Hypothalamus (tissue), 51 donors: ENCODE results near the gene SHISA9.

Experiments used
- DNase-seq, 51 donors: peaks; one replicate each; lab custom pipeline; 2025; lab: John Stamatoyannopoulos, UW

The SHISA9 gene

DNA sequence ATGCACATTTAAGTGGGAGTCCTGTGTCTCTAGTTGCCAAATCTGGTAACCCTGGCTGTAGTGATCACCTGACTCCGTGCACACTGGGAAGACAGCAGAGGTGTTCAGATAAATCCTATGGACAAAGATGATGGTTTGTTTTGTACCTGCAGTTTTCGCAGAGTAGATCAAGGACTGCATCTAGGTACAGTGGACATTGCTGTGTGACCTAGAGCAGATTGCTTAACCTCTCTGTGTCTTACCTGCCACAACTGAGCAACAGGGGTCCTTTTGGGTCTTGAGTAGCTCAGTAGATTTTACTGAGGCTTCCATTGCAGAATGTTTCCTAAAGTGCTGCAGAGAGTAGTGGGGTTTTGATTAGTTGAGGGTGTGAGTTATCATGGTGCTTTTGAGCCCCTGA, 160.8 kb downstream of the SHISA9 start:
- DNase-seq, result no peak

DNA sequence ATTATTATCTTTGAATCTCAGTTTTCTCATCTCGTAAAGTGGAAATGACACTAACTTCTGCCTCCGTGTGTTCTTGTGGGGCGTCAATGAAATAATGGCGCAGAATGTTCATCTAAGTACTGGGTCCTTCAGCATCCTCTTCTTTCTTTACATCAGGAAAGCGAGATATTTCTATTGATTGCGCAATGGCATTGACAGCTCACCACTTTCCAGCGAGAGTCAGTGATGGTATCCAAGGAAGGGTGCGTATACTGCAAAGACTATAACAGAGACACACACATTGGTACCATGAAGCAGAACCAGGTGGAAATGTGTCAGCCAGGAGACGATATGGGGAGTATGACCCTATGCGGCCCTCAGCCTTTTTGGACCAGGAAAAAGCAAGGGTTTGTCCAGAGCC, 162.1 kb downstream of the SHISA9 start:
- no peak for DNase-seq

GRCh38 chr16:13064821-13065220, 163.4 kb downstream of the SHISA9 start:
- no peak for DNase-seq

- DNase-seq, result no peak
Measured at GRCh38 chr16:13067648-13068047, 166.2 kb downstream of the SHISA9 start.

GRCh38 chr16:13068912-13069583, 167.7 kb downstream of the SHISA9 start:
- no peak for DNase-seq

- peak in 45 of 51 donors; percentile 1 to 77 (median 42) for DNase-seq
Measured at GRCh38 chr16:13070268-13070667, 168.9 kb downstream of the SHISA9 start.

DNA sequence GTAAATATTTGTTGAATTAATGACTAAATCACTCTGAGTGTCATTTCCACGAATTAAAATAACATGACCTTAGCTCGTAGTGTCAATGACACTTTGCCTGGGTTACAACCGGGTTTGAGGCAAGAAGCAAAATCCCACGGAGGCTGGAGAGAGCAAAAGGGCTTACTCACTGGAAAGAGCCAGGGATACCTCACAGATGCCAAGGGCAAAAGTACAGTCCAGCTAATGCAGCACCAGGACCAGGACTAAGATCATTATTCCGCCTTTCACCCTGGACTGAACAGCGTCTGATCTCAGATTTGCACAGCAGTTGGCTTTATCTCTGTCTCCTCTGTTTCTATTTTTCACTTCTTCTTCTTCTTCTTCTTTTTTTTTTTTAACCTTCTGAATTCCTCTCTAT, 175.5 kb downstream of the SHISA9 start:
- no peak for DNase-seq

- DNase-seq, result no peak
Measured at GRCh38 chr16:13077816-13078215, 176.4 kb downstream of the SHISA9 start.

DNA sequence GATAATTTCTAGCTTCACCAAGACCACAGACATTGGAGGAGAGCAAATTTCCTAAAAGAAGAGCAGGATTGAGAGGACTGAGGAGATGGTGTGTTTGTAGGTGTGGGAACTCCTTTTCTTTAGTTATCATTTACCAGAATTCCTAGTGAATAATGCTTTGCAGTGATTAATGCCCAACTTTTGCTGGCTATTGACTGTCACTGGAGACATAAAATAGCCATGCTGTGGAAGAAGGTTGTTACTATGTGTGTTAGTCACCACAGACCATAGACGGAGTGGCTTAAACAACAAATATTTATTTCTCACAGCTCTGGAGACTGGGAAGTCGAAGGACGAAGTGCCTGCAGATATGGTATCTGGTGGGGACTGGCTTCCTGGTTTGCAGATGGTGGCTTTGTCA, 179.1 kb downstream of the SHISA9 start:
- DNase-seq, result no peak

DNA sequence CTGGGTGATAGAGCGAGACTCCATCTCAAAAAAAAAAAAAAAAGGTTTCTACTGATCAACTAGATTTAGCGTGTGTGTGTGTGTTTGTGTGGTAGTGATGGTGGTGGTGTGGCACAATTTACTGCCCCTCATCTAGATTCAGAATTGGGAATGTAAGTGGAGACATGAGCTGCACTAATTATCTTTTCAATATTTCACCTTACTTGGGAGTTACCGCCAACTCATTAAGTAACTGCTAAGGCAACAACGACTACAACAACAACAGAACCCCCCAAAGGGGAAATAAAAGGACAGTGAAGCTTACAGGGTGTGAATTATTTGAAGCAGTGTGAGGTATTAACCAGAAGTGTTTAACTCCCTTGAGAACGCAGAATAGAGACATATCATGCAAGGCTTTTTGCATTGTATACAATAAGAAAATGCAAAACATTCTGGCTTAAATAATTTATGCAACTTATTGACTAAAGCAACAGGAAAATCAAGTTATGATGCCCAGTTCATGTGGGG, 180.5 kb downstream of the SHISA9 start:
- no peak for DNase-seq

- DNase-seq, result peak in 2 of 51 donors; percentile 2 to 7
Measured at GRCh38 chr16:13083681-13084080, 182.3 kb downstream of the SHISA9 start.

- DNase-seq, result no peak
Measured at GRCh38 chr16:13084331-13084730, 182.9 kb downstream of the SHISA9 start.

DNA sequence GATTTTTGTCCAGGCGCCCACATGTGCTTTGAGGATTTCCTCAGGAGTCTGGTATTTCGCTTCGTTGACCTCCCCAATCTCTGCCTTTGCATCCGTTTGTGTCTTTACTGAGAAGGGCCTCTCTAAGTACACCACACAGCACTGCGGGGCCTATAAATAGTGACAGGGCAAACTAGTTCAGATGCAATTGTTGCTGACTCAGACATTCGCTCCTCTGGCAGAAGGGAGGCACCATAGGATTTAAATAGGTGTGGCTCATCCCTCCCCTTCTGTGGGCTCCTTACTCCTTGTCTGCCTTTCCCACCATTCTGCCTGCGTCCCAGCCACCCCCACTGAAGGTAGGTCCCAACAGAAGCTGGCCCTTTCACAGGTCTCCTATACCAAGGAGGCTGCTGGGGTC, 192.3 kb downstream of the SHISA9 start:
- DNase-seq, result no peak

- DNase-seq, result no peak
Measured at GRCh38 chr16:13095061-13095460, 193.7 kb downstream of the SHISA9 start.

DNA sequence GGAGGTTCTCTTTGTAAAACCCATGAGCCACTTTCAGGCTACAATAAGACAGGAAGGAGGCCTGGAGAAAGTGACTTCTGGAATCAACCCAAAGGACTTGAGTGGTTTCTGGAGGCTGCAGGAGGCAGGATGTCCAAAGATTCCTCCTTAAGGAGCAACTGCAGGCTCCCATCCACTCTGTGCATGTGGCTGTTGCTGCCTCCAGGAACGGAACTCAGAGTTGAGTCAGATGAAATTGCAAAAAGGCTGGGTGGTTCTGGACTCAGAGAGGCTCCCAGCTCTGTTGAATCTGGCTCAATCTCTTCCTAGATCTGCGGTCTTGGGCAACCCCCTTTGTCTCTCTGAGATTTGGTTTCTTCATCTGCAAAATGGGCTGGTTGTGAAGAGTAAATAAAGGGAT, 197.1 kb downstream of the SHISA9 start:
- DNase-seq, result no peak

DNA sequence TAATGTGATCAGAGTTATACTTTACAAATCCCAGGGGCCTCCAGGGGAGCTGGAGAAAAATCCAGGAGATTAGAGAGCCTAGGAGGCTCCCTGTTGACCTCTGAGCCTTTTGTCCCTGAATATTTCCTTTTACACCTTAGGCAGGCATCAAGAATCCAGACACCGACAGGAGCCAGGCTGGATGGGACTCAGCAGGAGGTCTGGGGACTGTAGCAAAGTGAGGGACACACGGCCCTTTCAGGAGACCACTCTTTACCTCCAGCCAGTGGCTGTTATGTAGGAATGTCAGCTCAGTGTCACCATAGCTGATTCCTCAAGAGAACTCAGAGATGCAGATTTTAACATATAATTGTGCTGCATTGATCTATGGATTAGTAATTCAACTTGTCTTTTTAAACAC, 198.4 kb downstream of the SHISA9 start:
- no peak for DNase-seq

DNA sequence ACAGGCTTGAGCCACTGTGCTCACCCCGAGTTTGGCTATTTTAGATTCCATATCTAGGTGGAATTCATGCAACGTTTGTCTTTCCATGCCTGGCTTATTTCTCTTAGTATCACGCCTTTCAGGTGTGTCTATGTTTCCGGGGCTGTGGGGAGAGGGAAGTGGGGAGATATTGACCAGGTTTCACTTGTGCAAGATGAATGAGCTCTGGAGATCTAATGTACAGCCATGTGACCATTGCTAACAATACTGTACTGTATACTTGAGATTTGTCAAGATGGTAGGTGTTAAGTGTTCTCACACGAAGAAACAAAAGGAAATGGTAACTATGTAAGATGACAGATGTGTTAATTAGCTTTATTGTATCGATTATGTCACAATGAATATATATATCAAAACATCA, 199.6 kb downstream of the SHISA9 start:
- no peak for DNase-seq

DNA sequence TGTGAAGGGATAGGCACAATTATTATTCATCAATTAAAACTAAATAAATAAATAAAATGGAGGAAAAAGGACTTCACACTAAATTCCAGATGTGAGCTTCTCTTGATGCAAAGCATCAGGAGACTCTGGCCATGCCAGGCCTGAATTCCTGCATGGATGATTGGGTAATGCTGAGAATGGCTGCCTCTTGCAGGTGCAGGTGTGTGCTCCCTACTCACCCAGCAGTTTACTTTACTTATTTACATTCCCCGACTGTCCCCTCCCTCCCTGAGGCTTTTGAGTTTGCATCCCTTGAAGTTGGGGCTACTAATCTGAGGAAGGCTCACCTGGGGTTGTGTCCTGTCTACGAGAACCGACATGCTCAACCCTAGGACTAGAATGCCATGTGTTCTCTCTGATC, 200.4 kb downstream of the SHISA9 start:
- DNase-seq, result no peak

DNA sequence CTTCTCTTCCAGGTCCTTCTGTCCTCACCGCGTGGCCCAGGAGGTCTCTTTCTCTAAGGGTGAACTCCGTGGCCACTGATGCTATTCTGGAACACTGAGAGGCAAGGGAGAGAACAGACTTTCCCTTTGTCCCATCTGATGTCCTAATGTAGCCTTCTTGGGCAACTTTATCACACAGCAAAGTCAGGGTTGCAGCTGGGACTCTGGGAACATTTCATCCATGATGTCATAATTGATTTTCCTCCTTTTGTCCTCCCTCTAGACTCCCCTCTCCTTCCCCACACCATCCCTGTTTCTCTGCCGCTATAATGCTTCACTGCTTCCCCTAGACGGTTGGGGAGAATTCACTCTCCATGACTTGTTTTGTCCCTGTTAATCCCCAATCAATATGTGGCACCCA, 201.0 kb downstream of the SHISA9 start:
- no peak for DNase-seq

DNA sequence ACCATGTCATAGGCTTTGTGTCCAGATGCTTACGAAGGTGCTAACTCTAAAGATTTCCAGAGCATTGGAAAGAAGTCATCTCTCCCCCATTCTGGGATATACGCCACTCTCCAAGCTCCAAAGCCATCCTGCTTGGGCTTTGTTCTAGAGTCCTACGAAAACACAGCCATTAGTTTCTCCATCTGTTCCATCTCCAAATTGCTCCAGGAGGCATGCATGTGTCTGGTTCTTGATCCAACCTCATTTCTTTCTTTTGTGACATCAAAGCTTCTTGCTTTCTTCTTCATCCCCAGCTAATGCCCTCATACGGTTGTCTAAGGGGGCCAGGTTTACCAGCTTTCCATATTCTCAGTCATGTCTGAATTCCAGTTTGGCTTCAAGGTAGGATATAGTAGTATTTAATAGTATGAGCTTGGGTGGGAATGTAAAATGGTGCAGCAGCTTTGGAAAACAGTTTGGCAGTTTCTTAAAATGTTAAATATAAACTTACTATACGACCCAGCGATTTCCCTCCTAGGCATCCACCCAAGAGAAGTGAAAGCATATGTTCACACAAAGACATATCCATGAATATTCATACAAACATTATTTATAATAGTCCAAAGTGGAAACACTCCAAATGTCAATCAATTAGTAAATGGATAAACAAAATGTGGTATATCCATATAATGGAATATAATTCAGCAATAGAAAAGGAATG, 202.6 kb downstream of the SHISA9 start:
- no peak for DNase-seq

- no peak for DNase-seq
Measured at GRCh38 chr16:13104772-13105171, 203.4 kb downstream of the SHISA9 start.

DNA sequence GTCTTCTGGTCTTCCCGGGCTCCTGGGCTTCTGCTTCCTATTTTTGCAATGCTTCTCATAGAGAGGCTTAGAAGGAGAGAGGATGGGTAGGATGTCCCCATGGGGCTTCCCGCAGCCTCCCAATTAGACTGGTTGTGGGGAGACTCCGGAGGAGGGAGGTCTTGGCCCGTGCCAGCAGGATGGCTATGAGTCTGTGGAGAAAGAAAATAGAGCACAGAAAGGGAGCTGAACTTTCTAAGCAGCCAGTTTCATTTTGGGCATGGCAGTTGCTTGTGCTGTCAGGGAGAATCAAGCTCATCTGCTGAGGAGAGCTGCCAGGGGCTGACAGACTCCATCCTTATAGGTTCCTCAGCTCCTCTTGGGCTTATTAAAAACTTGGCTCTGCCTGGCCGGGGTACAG, 204.0 kb downstream of the SHISA9 start:
- DNase-seq, result no peak
